HG02943 (cell line): ENCODE data around the gene LHX4.

Source experiments
- ATAC-seq: cut with Tn5 transposase; IDR thresholded peaks from one replicate; pipeline ENCODE4 v1.9.1; 2021; ENCODE audit warnings: mild to moderate bottlenecking, low read depth, moderate library complexity; ENCODE audit not compliant: unreplicated experiment

LHX4 gene

GRCh38 chr1:180241716-180242544, 11.9 kb downstream of the LHX4 start:
- no peak for ATAC-seq

- no peak for ATAC-seq
These were observed 13.6 kb downstream of the LHX4 start for GRCh38 chr1:180243517-180244221.

GRCh38 chr1:180244840-180245239, 14.8 kb downstream of the LHX4 start:
- no peak for ATAC-seq

GRCh38 chr1:180246579-180246978, 16.5 kb downstream of the LHX4 start:
- no peak for ATAC-seq

- no peak for ATAC-seq
These were observed 17.0 kb downstream of the LHX4 start for GRCh38 chr1:180247061-180247460.

GRCh38 chr1:180247580-180247979, 17.5 kb downstream of the LHX4 start:
- no peak for ATAC-seq

- ATAC-seq = no peak
These were observed 18.1 kb downstream of the LHX4 start for GRCh38 chr1:180248176-180248575.

GRCh38 chr1:180248731-180249681, 18.9 kb downstream of the LHX4 start:
- no peak for ATAC-seq

- ATAC-seq = no peak
These were observed 19.8 kb downstream of the LHX4 start for GRCh38 chr1:180249725-180250498.

- no peak for ATAC-seq
These were observed 20.4 kb downstream of the LHX4 start for GRCh38 chr1:180250499-180250770.

GRCh38 chr1:180250883-180251509, 20.9 kb downstream of the LHX4 start:
- ATAC-seq = no peak

- no peak for ATAC-seq
These were observed 21.7 kb downstream of the LHX4 start for GRCh38 chr1:180251526-180252305.

- ATAC-seq = no peak
These were observed 22.8 kb downstream of the LHX4 start for GRCh38 chr1:180252638-180253536.

- ATAC-seq = no peak
These were observed 23.8 kb downstream of the LHX4 start for GRCh38 chr1:180253585-180254495.

- no peak for ATAC-seq
These were observed 24.4 kb downstream of the LHX4 start for GRCh38 chr1:180254496-180254819.

GRCh38 chr1:180254854-180255253, 24.8 kb downstream of the LHX4 start:
- no peak for ATAC-seq
